Mucosa of descending colon (tissue), 3 donors: ENCODE results near the gene FLRT2. TPM values are rescaled to one million over a fixed set of nuclear protein-coding genes. Genes with fewer than 3 reads are reported as not detected.

Source experiments
- ATAC-seq: fragments of 200-7000 bp; cut with Tn5 transposase; one replicate; pipeline ENCODE4 v1.9.1; 2020; ENCODE audit warnings: mild to moderate bottlenecking, moderate library complexity
- DNase-seq, 3 donors: peaks; one replicate each; pipeline ENCODE4 v3.0.0-alpha.2; 2020
- H3K36me3 ChIP-seq: fragments of 200-600 bp; one replicate; pipeline ENCODE4 v1.8.0; 2021; ENCODE audit warnings: low read depth, mild to moderate bottlenecking
- H3K4me1 ChIP-seq: fragments of 200-600 bp; one replicate; pipeline ENCODE4 v1.8.0; 2021; ENCODE audit warnings: low read depth, mild to moderate bottlenecking
- H3K4me3 ChIP-seq: fragments of 200-600 bp; one replicate; pipeline ENCODE4 v1.8.0; 2021; ENCODE audit warnings: mild to moderate bottlenecking
- H3K9me3 ChIP-seq: fragments of 200-600 bp; one replicate; pipeline ENCODE4 v1.8.0; 2021; ENCODE audit warnings: mild to moderate bottlenecking
- CTCF ChIP-seq: fragments of 200-600 bp; IDR thresholded peaks from one replicate; pipeline ENCODE4 v1.8.0; 2022; ENCODE audit warnings: antibody characterized with exemption, mild to moderate bottlenecking
- intact Hi-C, 2 donors: fragments of 100-400 bp; cut with DNase I in 1 of 2; cut with micrococcal nuclease in 1 of 2; formaldehyde crosslinking; loops; one replicate each; pipeline versions ENCODE4 v1.11.0 to v1.11.1; 2022; cut with DNase I, micrococcal nuclease
- total RNA-seq, 3 donors: library from RNA; stranded (reverse); fragmentation: NEBNext Ultra II Directional in 2 of 3; extraction: Animal tissue kit (Norgen Biotek cat#: 25700) in 2 of 3; gene quantifications; one replicate each; pipeline versions ENCODE4 v1.2.1 to v1.2.4, GENCODE V29; 2021 to 2023
- donor health status: DM: no; HTN: no; CAD: no; lungs with moderate emphysema.
- donor health status: DM: no; HTN: no; CAD: no.
- donor health status: DM: no; HTN: yes; CAD: no.

FLRT2 gene
- total RNA-seq, 3 donors from 2014 or later, result 4.9 to 14.6 (median 7.1) TPM

GRCh38 chr14:85527006-85527405 is 2.9 kb upstream of the FLRT2 start:
- ATAC-seq (no peak), DNase-seq (no peak)
- intact Hi-C loops, result no loop called here
- no peak for TF ChIP-seq CTCF
- H3K4me1 ChIP-seq, result no peaks in the 10 kb centered on the region
- no peak overlapping the region for H3K4me3 ChIP-seq
- no peaks in the 10 kb centered on the region for H3K9me3 ChIP-seq
- no peaks in the 10 kb centered on the region for H3K36me3 ChIP-seq

- Histone ChIP-seq H3K9me3 (no peaks in the 10 kb centered on the region), H3K4me1 (no peaks in the 10 kb centered on the region), H3K4me3 (no peak overlapping the region), H3K36me3 (no peaks in the 10 kb centered on the region)
- TF ChIP-seq CTCF, result no peak
- ATAC-seq (no peak), DNase-seq (no peak)
- intact Hi-C loops, result no loop called here
Measured at GRCh38 chr14:85527445-85528035, 2.4 kb upstream of the FLRT2 start.

- no peak overlapping the region for H3K4me3 ChIP-seq
- ATAC-seq (peak; percentile 38), DNase-seq (peak in 1 of 3 donors; percentile 20)
- intact Hi-C loops, result no loop called here
- no peaks in the 10 kb centered on the region for H3K36me3 ChIP-seq
- no peaks in the 10 kb centered on the region for H3K4me1 ChIP-seq
- H3K9me3 ChIP-seq, result no peaks in the 10 kb centered on the region
- TF ChIP-seq CTCF, result no peak
Measured at GRCh38 chr14:85528080-85528896, 1.7 kb upstream of the FLRT2 start.

- no peak for DNase-seq
- Histone ChIP-seq H3K36me3 (no peaks in the 10 kb centered on the region), H3K9me3 (no peaks in the 10 kb centered on the region), H3K4me3 (no peak overlapping the region), H3K4me1 (no peaks in the 10 kb centered on the region)
- ATAC-seq, result no peak
- intact Hi-C loops, result no loop called here
- TF ChIP-seq CTCF, result no peak
Measured at GRCh38 chr14:85528897-85529631, 880 bp upstream of the FLRT2 start.

GRCh38 chr14:85530626-85531025 is 682 bp downstream of the FLRT2 start:
- TF ChIP-seq CTCF, result no peak
- no peaks in the 10 kb centered on the region for H3K9me3 ChIP-seq
- DNase-seq (no peak), ATAC-seq (no peak)
- no peak overlapping the region for H3K4me3 ChIP-seq
- H3K4me1 ChIP-seq, result no peaks in the 10 kb centered on the region
- intact Hi-C loops, result no loop called here
- no peaks in the 10 kb centered on the region for H3K36me3 ChIP-seq
